ENCODE data around the gene GPR137. TPM values are rescaled to one million over a fixed set of nuclear protein-coding genes. Genes with fewer than 3 reads are reported as not detected.
A peak's percentile ranks its signal among the peaks of the same experiment; 100 is the strongest.
"Not testable (repeated sequence)": the region's sequence is repeated elsewhere in the genome, so short reads cannot be mapped to it uniquely, and the experiment has no call there.

The GPR137 gene
- total and polyA plus RNA-seq, 2 experiments from 2014 or later, result 35.7 to 37.6 TPM

DNA sequence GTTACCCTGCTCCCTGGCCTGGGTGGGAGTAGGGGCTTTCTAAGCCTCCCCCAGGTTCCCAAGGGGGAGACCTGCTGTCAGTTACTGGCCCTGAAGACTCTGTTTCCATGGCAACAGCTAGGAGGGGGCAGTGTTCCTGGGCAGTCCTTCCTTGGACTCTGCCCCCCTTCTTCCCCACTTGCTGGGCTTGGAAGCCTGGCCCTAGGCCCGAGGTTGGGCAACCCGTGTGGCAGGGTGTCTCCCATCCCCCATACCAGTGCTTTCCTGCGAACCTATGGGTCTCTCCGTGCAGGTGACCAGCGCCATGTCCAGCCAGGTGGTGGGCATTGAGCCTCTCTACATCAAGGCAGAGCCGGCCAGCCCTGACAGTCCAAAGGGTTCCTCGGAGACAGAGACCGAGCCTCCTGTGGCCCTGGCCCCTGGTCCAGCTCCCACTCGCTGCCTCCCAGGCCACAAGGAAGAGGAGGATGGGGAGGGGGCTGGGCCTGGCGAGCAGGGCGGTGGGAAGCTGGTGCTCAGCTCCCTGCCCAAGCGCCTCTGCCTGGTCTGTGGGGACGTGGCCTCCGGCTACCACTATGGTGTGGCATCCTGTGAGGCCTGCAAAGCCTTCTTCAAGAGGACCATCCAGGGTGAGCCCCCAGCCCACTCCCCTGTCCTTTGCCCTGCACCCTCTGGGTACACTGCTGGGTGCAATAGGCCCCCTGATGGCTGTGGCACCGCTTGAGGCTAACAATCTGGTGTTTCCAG, 21.4 kb downstream of the GPR137 start:
- peak; percentile 38 for DNase-seq
- Histone ChIP-seq H3K9me3 (ENCODE audit: low read depth) (no peaks in the 10 kb centered on the region), H3K9me2 (ENCODE audit: insufficient read depth) (no peaks in the 10 kb centered on the region), H3K36me3 (ENCODE audit: low read depth) (no peaks in the 10 kb centered on the region), H3K4me1 (ENCODE audit: insufficient read depth) (peaks cover 6% of the 10 kb centered on the region; the same call in 1 of the 2 replicates), H3K4me2 (ENCODE audit: unreplicated experiment) (peak overlapping the region; percentile 75), H3K9ac (peak overlapping the region; percentile 79; the same call in 1 of the 2 replicates), H4K20me1 (ENCODE audit: insufficient read depth) (no peaks in the 10 kb centered on the region), H3K27me3 (replicated peaks; ENCODE audit: insufficient read depth) (no peaks in the 10 kb centered on the region), H3K4me3 (peak overlapping the region; percentile 87), H2AFZ (no peak overlapping the region), H3K79me2 (ENCODE audit: insufficient read depth) (peaks cover 36% of the 10 kb centered on the region; the same call in 1 of the 2 replicates), H3K27ac (no peak overlapping the region), H3F3A (ENCODE audit: insufficient read depth) (0 out of 2 replicates have a peak, but pooled peaks cover 11% of the 10 kb centered on the region)
- 82% methylated on average over 15 of the region's 15 CpGs for WGBS, 2 experiments (ENCODE audit: low coverage in 1 of 2, low lambda C conversion rate in 2 of 2, missing lambda C conversion rate in 2 of 2)
- in situ Hi-C loops (cut with MboI), result no loop called here
- no peak for TF ChIP-seq EZH2 (IDR thresholded peaks at IDR 0.05; ENCODE audit: insufficient read depth, poor library complexity, severe bottlenecking)
- no peak for TF ChIP-seq EZH2phosphoT487 (IDR thresholded peaks at IDR 0.05; ENCODE audit: insufficient read depth, low read depth)

DNA sequence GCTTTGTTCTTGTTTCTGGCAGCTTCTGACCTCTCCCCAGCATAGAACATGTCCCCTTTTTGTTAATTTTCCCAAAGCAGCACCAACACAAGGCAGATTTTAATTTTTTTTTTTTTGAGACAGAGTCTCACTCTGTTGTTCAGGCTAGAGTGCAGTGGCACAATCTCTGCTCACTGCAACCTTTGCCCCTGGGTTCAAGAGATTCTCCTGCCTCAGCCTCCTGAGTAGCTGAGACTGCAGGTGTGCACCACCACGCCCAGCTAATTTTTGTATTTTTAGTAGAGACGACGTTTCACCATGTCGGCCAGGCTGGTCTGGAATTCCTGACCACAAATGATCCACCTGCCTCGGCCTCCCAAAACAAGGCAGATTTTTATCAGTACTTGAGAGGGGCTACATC, 22.1 kb downstream of the GPR137 start:
- H3K27ac ChIP-seq; H3K36me3 ChIP-seq (ENCODE audit: low read depth); H3K4me1 ChIP-seq (ENCODE audit: insufficient read depth); H3K9ac ChIP-seq; H4K20me1 ChIP-seq (ENCODE audit: insufficient read depth); H3K9me2 ChIP-seq (ENCODE audit: insufficient read depth); in situ Hi-C loops (cut with MboI); H3K4me3 ChIP-seq; H2AFZ ChIP-seq; H3K27me3 ChIP-seq (replicated peaks; ENCODE audit: insufficient read depth); H3K4me2 ChIP-seq (ENCODE audit: unreplicated experiment); DNase-seq; H3K9me3 ChIP-seq (ENCODE audit: low read depth): not testable (repeated sequence)
- peaks cover 43% of the 10 kb centered on the region for H3K79me2 ChIP-seq (ENCODE audit: insufficient read depth)
- whole genome bisulfite sequencing, 2 experiments (ENCODE audit: low coverage in 1 of 2, low lambda C conversion rate in 2 of 2, missing lambda C conversion rate in 2 of 2), result 90 to 98% methylated on average over 5 of the region's 5 CpGs
- peaks cover 14% of the 10 kb centered on the region for H3F3A ChIP-seq (ENCODE audit: insufficient read depth)

DNA sequence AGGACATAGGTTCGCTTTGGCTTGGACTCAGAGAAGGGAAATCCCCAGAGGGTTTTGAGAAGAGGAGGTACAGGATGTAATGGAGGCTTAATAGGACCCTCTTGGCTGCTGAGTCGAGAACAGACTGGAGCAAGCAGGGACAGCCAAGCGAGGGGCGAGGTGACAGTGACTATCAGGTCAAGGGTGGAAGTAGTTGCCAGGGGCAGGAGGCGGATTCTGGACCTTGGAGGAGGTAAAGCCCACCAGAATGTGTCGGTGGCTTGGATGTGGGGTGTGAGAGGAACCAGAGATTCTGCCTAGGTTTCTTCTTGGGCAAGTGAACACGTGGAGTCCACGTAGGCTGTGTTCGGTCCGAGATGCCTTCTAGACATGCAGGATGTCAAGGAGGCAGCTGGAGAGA, 27.3 kb downstream of the GPR137 start:
- Histone ChIP-seq H3K27me3 (replicated peaks; ENCODE audit: insufficient read depth) (no peaks in the 10 kb centered on the region), H2AFZ (peak overlapping the region; percentile 71), H3K9ac (peak overlapping the region; percentile 76), H3K4me1 (ENCODE audit: insufficient read depth) (peaks cover 14% of the 10 kb centered on the region; the same call in 1 of the 2 replicates), H3K27ac (peak overlapping the region; percentile 57), H3K4me2 (ENCODE audit: unreplicated experiment) (peak overlapping the region; percentile 52), H4K20me1 (ENCODE audit: insufficient read depth) (no peaks in the 10 kb centered on the region), H3K9me3 (ENCODE audit: low read depth) (no peaks in the 10 kb centered on the region), H3K9me2 (ENCODE audit: insufficient read depth) (no peaks in the 10 kb centered on the region), H3K4me3 (peak overlapping the region; percentile 58; the same call in 1 of the 2 replicates), H3K79me2 (ENCODE audit: insufficient read depth) (peaks cover 66% of the 10 kb centered on the region), H3K36me3 (ENCODE audit: low read depth) (no peaks in the 10 kb centered on the region), H3F3A (ENCODE audit: insufficient read depth) (peaks cover 10% of the 10 kb centered on the region)
- 89 to 90% methylated on average over 10 of the region's 10 CpGs for WGBS, 2 experiments (ENCODE audit: low coverage in 1 of 2, low lambda C conversion rate in 2 of 2, missing lambda C conversion rate in 2 of 2)
- no peak for DNase-seq
- no peak for TF ChIP-seq EZH2phosphoT487 (IDR thresholded peaks at IDR 0.05; ENCODE audit: insufficient read depth, low read depth)
- in situ Hi-C loops (cut with MboI), result no loop called here

DNA sequence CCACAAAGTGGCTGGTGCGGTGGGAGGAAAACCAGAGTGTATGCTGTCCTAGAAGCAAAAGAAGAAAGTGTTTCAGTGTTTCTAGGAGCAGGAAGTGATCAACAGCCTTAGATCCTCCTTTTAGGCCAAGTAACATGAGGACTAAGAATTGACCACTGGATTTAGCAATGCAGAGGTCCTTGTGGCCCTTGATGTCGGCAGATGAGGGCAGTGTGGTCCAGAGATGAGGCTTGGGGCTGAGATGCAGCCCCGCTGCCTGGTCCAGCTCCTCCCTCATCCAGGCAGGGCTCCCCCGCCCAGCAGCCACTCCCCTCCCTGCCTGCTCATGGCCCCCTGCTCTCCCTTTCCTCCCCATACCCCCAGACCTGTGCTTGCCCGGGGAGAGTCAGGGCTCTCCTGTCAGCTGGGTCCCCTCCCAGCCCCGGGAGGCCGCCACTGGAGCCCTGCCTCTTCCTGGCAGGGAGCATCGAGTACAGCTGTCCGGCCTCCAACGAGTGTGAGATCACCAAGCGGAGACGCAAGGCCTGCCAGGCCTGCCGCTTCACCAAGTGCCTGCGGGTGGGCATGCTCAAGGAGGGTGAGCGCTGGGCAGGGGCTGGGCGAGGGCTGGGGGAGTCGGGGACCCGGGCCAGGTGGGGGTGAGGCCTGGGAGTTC, 28.0 kb downstream of the GPR137 start:
- peak overlapping the region; percentile 58 for H3K4me3 ChIP-seq
- H2AFZ ChIP-seq, result peak overlapping the region; percentile 71

More for the DNA sequence above, 28.0 kb downstream of the GPR137 start:
- Histone ChIP-seq H3K4me1 (ENCODE audit: insufficient read depth) (peaks cover 14% of the 10 kb centered on the region; the same call in 1 of the 2 replicates), H3K9me3 (ENCODE audit: low read depth) (no peaks in the 10 kb centered on the region), H3K27me3 (replicated peaks; ENCODE audit: insufficient read depth) (no peaks in the 10 kb centered on the region), H3F3A (ENCODE audit: insufficient read depth) (peaks cover 10% of the 10 kb centered on the region), H4K20me1 (ENCODE audit: insufficient read depth) (no peaks in the 10 kb centered on the region), H3K27ac (peak overlapping the region; percentile 57), H3K36me3 (ENCODE audit: low read depth) (no peaks in the 10 kb centered on the region), H3K9me2 (ENCODE audit: insufficient read depth) (no peaks in the 10 kb centered on the region), H3K79me2 (ENCODE audit: insufficient read depth) (peaks cover 71% of the 10 kb centered on the region), H3K4me2 (ENCODE audit: unreplicated experiment) (peak overlapping the region; percentile 52), H3K9ac (peak overlapping the region; percentile 76)
- 12 to 20% methylated on average over 14 to 15 of the region's 18 CpGs for WGBS, 2 experiments (ENCODE audit: low coverage in 1 of 2, low lambda C conversion rate in 2 of 2, missing lambda C conversion rate in 2 of 2)
- in situ Hi-C loops (cut with MboI), result no loop called here
- TF ChIP-seq EZH2 (IDR thresholded peaks at IDR 0.05; ENCODE audit: insufficient read depth, poor library complexity, severe bottlenecking) (no peak), EZH2phosphoT487 (IDR thresholded peaks at IDR 0.05; ENCODE audit: insufficient read depth, low read depth) (no peak)
- DNase-seq, result peak; percentile 90

Data from GM23248 (cell line).